HG02943 (cell line): ENCODE measurements around the gene SYTL3.
A peak's percentile ranks its signal among the peaks of the same experiment; 100 is the strongest.
"Not testable (repeated sequence)": the region's sequence is repeated elsewhere in the genome, so short reads cannot be mapped to it uniquely, and the experiment has no call there.

Experiments used
- ATAC-seq: cut with Tn5 transposase; IDR thresholded peaks from one replicate; pipeline ENCODE4 v1.9.1; 2021; ENCODE audit warnings: mild to moderate bottlenecking, low read depth, moderate library complexity; ENCODE audit not compliant: unreplicated experiment

Gene SYTL3

DNA sequence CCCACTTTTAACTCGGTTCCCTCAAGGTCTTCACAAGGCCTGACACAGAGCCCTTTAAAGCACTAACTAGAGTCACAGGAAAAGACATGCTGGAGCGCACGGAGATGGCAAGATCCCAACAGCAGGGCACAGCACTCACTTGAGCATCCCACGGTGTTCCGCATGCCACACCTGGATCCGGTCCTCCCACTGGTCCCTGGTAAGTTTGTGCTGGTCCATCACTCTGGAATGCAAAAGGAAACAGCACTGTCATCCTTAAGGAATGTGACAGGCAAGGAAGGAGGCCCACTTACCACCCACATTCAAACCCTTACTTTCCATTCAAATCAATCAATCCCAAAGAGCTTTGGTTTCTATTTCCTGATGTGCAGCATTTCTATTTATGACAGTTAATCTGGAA lies 134.7 kb downstream of the SYTL3 start:
- no peak for ATAC-seq

DNA sequence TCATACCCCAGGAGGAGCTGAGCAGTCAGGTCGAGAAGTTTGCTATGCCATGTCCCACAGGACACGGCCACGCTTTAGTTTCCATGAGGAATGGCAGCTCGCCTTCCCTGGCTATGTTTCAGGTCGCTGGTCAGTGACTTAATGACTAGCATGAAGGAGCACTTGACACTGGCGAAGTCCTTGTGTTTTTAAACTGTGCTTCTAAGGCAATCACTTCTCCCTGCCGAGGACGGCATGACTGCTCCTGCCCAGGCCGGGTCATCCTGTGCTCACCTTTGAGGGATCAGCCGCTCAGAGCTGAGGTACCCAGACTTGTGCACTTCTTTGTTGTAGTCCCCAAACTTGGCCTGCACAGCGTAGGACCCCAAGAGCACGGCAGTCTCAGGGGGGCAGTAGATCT lies 135.2 kb downstream of the SYTL3 start:
- no peak for ATAC-seq

GRCh38 chr6:158786645-158787304 lies 136.9 kb downstream of the SYTL3 start:
- no peak for ATAC-seq

- no peak for ATAC-seq
Measured at GRCh38 chr6:158787395-158787794, 137.5 kb downstream of the SYTL3 start.

GRCh38 chr6:158789115-158789917 lies 139.5 kb downstream of the SYTL3 start:
- peak; percentile 50 for ATAC-seq

DNA sequence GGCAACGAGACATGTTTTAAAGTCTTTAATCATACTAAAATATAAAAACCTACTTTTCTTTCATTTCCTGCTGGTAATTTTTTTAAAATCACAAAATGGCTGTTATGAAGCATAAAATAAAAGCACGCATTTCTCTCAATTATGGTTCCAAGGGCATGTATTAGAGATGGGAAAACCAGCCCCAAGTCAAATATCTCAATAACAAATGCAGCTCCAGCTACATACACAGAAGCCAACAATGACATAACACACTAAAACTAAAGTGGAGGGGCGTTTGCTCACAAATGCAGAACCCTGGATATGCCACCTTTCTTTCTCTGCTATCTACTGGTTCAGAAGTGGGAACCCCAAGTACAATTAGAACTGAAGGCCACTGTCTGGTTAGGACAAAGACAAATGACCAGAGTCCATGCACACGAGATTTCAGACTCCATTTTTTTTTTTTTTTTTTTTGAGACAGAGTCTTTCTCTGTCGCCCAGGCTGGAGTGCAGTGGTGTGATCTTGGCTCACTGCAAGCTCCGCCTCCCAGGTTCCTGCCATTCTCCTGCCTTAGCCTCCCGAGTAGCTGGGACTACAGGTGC lies 141.5 kb downstream of the SYTL3 start:
- ATAC-seq: no peak

- not testable (repeated sequence) for ATAC-seq
Measured at GRCh38 chr6:158792505-158792904, 142.7 kb downstream of the SYTL3 start.

GRCh38 chr6:158793432-158793831 lies 143.6 kb downstream of the SYTL3 start:
- no peak for ATAC-seq

- no peak for ATAC-seq
Measured at GRCh38 chr6:158795516-158795915, 145.7 kb downstream of the SYTL3 start.

DNA sequence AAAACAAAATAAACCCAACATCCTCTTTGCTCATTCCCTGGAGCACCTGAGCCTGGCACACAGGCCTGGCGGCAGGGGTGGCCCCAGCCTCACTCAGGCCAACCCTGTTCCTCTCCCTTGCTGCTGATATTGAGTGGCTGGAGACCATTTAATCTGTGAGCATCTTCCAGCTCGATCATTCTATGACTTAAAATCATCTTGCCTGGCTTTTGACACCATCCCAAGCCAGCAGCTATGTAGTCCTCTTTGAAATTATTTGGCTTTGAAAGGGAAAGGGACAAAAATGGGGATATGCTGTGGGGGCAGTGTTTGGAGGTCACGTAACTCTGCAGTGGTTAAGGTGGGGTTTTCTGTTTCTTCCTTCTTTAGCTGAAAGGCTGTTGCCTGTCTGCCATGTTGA lies 146.5 kb downstream of the SYTL3 start:
- no peak for ATAC-seq

DNA sequence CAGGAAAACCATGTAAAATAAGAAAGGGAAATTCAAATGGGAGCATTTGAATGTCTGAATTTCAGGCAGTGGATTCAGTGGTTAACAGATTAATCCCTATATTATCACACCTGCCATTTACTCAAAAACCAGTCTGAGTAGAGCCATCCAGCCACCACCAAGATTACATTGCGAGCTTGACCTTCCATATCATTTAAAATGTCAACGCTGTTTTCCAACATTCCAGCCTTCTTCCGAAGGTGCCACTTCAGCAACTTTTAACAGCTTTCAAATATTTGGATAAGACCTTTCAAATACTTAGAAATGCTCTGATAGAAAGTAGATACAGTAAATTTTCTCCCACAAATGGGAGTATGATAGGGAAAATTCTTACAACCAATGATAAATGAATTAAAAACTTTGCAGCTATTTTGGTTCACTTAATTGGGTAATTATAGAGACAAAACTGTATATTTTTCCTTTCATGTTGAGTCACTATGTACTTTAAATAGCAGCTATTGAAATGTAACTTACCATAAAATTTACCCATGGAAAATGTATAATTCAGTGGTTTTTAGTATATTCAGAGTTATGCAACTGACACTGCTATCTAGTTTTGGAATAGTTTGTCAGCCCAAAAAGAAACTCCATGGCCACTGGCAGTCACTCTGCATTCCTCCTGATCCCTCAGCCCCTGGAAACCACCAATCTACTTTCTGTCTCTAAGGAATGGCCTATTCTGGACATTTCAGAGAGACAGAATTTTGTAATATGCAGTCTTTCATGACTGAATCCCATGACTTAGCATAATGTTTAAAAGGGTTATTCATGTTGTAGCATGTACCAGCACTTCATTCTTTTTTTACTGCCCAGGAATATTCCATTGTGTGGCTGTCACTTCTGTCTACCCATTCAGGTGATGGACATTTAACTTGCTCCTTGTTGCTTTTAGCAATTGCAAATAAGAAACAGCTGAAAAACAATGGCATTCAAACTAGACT lies 147.8 kb downstream of the SYTL3 start:
- no peak for ATAC-seq

- no peak for ATAC-seq
Measured at GRCh38 chr6:158798311-158798710, 148.5 kb downstream of the SYTL3 start.

DNA sequence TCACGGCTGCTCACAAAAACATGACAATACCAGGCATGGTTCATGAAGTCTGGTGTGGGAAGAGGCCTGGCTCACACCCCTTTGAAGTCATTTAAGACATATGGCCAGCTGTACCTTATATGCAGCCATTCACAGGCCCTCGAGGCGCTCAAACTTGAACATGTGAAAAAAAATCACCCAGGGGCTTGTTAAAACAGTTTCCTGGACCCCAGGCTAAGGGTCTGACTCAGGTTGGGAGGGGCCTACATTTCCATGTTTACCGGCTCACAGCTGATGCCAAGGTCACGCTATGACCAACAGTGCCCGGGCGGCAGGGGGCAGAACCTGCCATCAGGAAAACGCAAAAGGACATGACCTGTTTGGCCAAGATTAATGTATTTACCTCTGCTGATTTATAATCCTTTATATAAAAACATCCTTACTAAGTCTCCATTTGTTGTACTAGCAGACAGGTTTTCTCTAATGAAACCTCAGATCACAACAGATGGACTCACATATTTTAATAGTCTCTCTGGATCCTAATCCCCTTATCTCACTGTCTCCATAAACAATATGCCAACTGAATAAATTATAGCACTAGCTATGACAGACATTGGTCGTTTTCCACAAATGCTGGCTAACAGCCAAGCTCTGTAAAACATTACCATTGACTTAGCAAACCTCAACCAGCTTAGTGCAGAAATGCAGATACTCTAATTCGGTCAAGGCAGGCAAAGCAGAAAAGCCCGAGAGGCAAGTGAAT lies 149.4 kb downstream of the SYTL3 start:
- ATAC-seq: no peak

DNA sequence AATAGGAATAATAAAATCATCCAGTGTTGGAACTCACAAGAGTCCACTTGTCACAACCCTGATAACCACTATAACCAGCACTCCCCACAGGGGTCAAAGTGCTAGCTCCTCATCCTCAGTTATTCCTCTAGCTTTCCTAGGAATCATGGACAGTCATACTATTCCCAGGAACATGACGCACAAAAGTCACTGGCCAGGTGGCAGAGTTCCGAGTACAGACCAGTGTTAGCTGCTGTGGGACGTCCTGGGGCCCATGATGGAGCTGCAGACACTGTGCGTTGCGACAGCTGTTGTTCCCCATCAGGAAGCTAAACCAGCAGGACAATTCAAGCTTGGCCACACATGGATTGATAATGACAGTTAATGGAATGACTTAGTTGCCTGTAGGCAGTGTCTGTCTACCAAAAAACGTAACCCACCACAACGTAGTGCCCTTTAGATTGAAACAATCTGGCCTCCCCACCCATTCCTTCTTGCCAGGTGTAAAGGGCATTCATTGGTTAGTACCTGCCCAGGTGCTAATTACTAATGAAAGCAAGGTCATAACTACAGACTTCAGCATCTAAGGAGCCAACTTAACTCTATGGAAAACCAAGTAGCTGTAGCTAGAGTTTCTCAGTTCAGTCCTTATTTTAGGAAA lies 151.9 kb downstream of the SYTL3 start:
- ATAC-seq: no peak

DNA sequence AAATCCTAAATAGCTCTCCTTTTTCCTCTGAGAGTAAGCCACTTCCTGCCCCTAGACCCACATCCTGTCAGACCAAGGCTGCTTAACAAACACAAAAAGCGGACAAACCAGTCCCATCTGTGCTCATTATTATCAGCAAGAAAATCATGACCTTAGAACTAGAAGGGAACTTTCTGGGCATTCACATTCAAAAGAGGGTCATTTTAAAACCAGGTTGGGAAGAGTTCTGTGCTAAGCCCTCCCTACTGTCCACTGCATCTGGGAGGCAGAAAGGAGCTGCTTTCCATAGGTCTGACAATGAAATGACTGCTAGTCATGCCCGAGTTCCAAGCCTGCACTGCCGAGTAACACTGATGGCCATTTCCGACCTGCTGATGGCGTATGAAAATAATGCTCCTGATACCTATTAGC lies 153.9 kb downstream of the SYTL3 start:
- ATAC-seq: no peak

DNA sequence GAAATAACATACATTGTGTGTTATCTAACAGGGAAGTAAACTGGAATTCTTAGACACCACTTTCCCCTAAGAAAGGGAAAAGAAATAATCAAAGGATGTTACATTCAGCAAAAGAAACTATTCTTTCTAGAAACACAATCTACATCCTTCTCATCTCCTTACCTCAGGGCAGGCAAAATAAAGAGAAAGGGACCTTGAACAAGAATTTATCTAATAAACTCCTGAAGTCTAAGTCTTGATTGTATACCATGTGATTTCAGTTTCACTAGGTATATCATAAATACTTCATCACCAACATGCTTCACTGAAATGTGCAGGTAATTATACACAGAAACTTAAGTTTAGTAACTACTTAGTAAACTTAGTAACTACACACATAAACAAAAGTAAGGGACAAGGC lies 154.4 kb downstream of the SYTL3 start:
- no peak for ATAC-seq

DNA sequence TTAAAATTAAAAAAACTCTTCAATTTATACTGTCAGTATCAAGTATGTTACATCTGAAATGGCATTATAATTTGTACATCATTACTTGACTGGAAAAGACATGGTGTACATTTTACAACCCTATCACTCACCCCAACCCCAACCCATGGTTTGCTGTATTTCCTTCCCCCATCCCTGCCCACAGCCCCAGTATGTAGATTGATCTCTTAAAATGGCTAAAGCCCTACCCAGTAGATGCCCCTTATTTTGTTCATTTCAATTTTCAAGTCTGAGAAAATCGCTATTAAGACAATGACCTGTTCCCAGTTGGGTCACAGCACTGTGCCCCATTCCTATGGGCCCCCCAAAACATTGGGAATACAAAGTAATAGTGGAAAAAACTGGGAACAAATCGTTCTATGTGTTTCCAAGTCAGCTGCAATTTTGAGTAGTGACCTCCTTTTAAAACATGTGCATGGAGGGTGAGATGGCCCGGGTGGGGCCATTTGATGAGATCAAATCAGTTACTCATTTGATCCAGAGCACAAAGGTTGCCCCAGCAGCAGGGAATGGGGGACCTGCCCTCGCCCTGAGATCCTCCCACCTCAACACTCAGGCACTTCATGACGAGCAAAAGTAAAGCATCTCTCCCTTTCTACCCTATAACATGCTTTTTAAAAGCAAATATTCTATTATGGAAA lies 156.0 kb downstream of the SYTL3 start:
- no peak for ATAC-seq

- no peak for ATAC-seq
Measured at GRCh38 chr6:158807515-158808441, 157.9 kb downstream of the SYTL3 start.
